Measurements from ENCODE around the gene FAM114A2. TPM values are rescaled to one million over a fixed set of nuclear protein-coding genes. Genes with fewer than 3 reads are reported as not detected.
"Not testable (repeated sequence)": the region's sequence is repeated elsewhere in the genome, so short reads cannot be mapped to it uniquely, and the experiment has no call there.

Gene FAM114A2
- polyA plus RNA-seq, 1 donor (not counting 4 experiments of a cell fraction or from before 2014, with no cell fraction given) = 16.3 TPM

- no peak for FAIRE-seq
- dilution Hi-C loops (cut with MboI; ENCODE audit: extremely low pct_ligation_motif_present, low sequenced_read_pairs) = no loop called here
- TF ChIP-seq CTCF (optimal IDR thresholded peaks at IDR 0.05 in 1 of 3, IDR thresholded peaks at IDR 0.05 in 1 of 3, conservative IDR thresholded peaks at IDR 0.05 in 1 of 3; ENCODE audit: extremely low read depth in 1 of 3, insufficient read depth in 2 of 3, low read length in 3 of 3) (no peak), EZH2 (IDR thresholded peaks at IDR 0.05; ENCODE audit: low read length) (no peak)
Observed at GRCh38 chr5:154025951-154026350, 12.8 kb downstream of the FAM114A2 start.

DNA sequence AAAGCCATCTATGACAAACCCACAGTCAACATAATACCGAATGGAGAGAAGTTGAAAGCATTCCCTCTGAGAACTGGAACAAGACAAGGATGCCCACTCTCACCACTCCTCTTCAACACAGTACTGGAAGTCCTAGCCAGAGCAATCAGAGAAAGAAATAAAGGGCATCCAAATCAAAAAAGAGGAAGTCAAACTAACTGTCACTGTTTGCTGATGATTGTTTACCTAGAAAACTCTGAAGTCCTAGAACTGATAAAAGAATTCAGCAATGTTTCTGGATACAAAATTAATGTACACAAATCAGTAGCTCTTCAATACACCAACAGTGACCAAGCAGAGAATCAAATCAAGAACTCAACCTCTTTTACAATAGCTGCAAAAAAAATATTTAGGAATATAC lies 19.8 kb downstream of the FAM114A2 start:
- H2AFZ ChIP-seq (ENCODE audit: control insufficient read depth, low read length); H3K4me2 ChIP-seq (ENCODE audit: control insufficient read depth, extremely low read depth, insufficient read depth, low read depth, low read length); H3K9ac ChIP-seq (ENCODE audit: control insufficient read depth, extremely low read depth, insufficient read depth, low read length); H3K4me1 ChIP-seq (ENCODE audit: control insufficient read depth, extremely low read depth, insufficient read depth, low read length); dilution Hi-C loops (cut with MboI; ENCODE audit: extremely low pct_ligation_motif_present, low sequenced_read_pairs); H4K20me1 ChIP-seq (ENCODE audit: control insufficient read depth, extremely low read depth, insufficient read depth, low read length); H3K27me3 ChIP-seq (ENCODE audit: control insufficient read depth, extremely low read depth, insufficient read depth, low read length); H3K9me1 ChIP-seq (ENCODE audit: control insufficient read depth, extremely low read depth, insufficient read depth, low read length); FAIRE-seq; H3K36me3 ChIP-seq (ENCODE audit: control insufficient read depth in 2 of 2, extremely low read depth in 1 of 2, insufficient read depth in 2 of 2, low read length in 2 of 2); H3K27ac ChIP-seq (ENCODE audit: control insufficient read depth, insufficient read depth, low read length); H3K79me2 ChIP-seq (ENCODE audit: control insufficient read depth, insufficient read depth, low read length); H3K4me3 ChIP-seq (ENCODE audit: control insufficient read depth in 2 of 3, extremely low read depth in 1 of 3, insufficient read depth in 2 of 3, low read depth in 1 of 3, low read length in 3 of 3); DNase-seq (ENCODE audit: low read depth, low spot score); H3K9me3 ChIP-seq (ENCODE audit: control insufficient read depth, low read depth, low read length): not testable (repeated sequence)

More at GRCh38 chr5:154025951-154026350, 12.8 kb downstream of the FAM114A2 start:
- no peaks in the 10 kb centered on the region for H3K79me2 ChIP-seq (ENCODE audit: control insufficient read depth, insufficient read depth, low read length)
- no peak overlapping the region for H2AFZ ChIP-seq (ENCODE audit: control insufficient read depth, low read length)
- H3K4me3 ChIP-seq (ENCODE audit: control insufficient read depth in 2 of 3, extremely low read depth in 1 of 3, insufficient read depth in 2 of 3, low read depth in 1 of 3, low read length in 3 of 3) = no peak overlapping the region
- DNase-seq (ENCODE audit: low read depth, low spot score) = no peak
- no peaks in the 10 kb centered on the region for H3K4me1 ChIP-seq (ENCODE audit: control insufficient read depth, extremely low read depth, insufficient read depth, low read length)
- H3K4me2 ChIP-seq (ENCODE audit: control insufficient read depth, extremely low read depth, insufficient read depth, low read depth, low read length) = no peak overlapping the region
- H3K27me3 ChIP-seq (ENCODE audit: control insufficient read depth, extremely low read depth, insufficient read depth, low read length) = no peaks in the 10 kb centered on the region
- H3K9ac ChIP-seq (ENCODE audit: control insufficient read depth, extremely low read depth, insufficient read depth, low read length) = no peak overlapping the region
- H3K9me3 ChIP-seq (ENCODE audit: control insufficient read depth, low read depth, low read length) = no peaks in the 10 kb centered on the region
- H3K9me1 ChIP-seq (ENCODE audit: control insufficient read depth, extremely low read depth, insufficient read depth, low read length) = no peaks in the 10 kb centered on the region
- no peak overlapping the region for H3K27ac ChIP-seq (ENCODE audit: control insufficient read depth, insufficient read depth, low read length)
- peaks cover 3 to 9% of the 10 kb centered on the region in 2 experiments for H3K36me3 ChIP-seq (ENCODE audit: control insufficient read depth in 2 of 2, extremely low read depth in 1 of 2, insufficient read depth in 2 of 2, low read length in 2 of 2)
- no peaks in the 10 kb centered on the region for H4K20me1 ChIP-seq (ENCODE audit: control insufficient read depth, extremely low read depth, insufficient read depth, low read length)

DNA sequence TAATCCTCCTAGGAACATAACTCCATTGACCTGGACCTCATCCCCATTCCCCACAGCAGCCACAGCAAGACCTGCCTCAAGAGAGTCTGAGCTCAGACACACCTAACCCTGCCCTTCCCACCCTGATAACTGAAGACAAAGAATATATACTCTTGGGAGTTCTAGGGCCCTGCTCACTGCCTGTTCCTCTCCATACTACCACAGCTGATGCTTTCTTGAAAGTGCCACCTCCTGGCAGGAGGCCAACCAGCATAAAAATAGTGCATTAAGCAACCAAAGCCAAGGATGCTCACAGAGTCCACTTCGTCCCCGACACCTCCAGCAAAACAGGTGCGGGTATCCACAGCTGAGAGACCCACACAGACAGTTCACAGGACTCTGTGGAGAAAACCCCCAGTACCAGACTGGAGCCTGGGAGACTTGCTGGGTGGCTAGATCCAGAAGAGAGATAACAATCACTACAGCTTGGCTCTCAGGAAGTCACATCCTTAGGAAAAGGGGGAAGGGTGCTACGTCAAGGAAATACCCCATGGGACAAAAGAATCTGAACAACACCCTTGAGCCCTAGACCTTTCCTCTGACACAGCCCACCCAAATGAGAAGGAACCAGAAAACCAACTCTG lies 23.5 kb downstream of the FAM114A2 start:
- Histone ChIP-seq H3K79me2 (ENCODE audit: control insufficient read depth, insufficient read depth, low read length) (no peaks in the 10 kb centered on the region), H3K9ac (ENCODE audit: control insufficient read depth, extremely low read depth, insufficient read depth, low read length) (no peak overlapping the region), H3K4me1 (ENCODE audit: control insufficient read depth, extremely low read depth, insufficient read depth, low read length) (no peaks in the 10 kb centered on the region), H3K27ac (ENCODE audit: control insufficient read depth, insufficient read depth, low read length) (no peak overlapping the region), H4K20me1 (ENCODE audit: control insufficient read depth, extremely low read depth, insufficient read depth, low read length) (no peaks in the 10 kb centered on the region), H2AFZ (ENCODE audit: control insufficient read depth, low read length) (no peak overlapping the region), H3K9me1 (ENCODE audit: control insufficient read depth, extremely low read depth, insufficient read depth, low read length) (no peaks in the 10 kb centered on the region), H3K36me3 (ENCODE audit: control insufficient read depth in 2 of 2, extremely low read depth in 1 of 2, insufficient read depth in 2 of 2, low read length in 2 of 2) (peaks cover 0 to 5% of the 10 kb centered on the region in 2 experiments), H3K4me2 (ENCODE audit: control insufficient read depth, extremely low read depth, insufficient read depth, low read depth, low read length) (no peak overlapping the region), H3K4me3 (ENCODE audit: control insufficient read depth in 2 of 3, extremely low read depth in 1 of 3, insufficient read depth in 2 of 3, low read depth in 1 of 3, low read length in 3 of 3) (no peak overlapping the region), H3K27me3 (ENCODE audit: control insufficient read depth, extremely low read depth, insufficient read depth, low read length) (no peaks in the 10 kb centered on the region), H3K9me3 (ENCODE audit: control insufficient read depth, low read depth, low read length) (no peaks in the 10 kb centered on the region)
- DNase-seq (ENCODE audit: low read depth, low spot score) = no peak
- no peak for FAIRE-seq
- dilution Hi-C loops (cut with MboI; ENCODE audit: extremely low pct_ligation_motif_present, low sequenced_read_pairs) = no loop called here
- TF ChIP-seq CTCF (optimal IDR thresholded peaks at IDR 0.05 in 1 of 3, IDR thresholded peaks at IDR 0.05 in 1 of 3, conservative IDR thresholded peaks at IDR 0.05 in 1 of 3; ENCODE audit: extremely low read depth in 1 of 3, insufficient read depth in 2 of 3, low read length in 3 of 3) (no peak), EZH2 (IDR thresholded peaks at IDR 0.05; ENCODE audit: low read length) (no peak)

Measured in keratinocyte (primary cell).